Measurements from ENCODE around the gene DAB2IP.

DAB2IP gene

GRCh38 chr9:121744687-121745395 is 93.4 kb downstream of the DAB2IP start:
- DNase-seq (ENCODE audit: low read depth): peak; percentile 17

DNA sequence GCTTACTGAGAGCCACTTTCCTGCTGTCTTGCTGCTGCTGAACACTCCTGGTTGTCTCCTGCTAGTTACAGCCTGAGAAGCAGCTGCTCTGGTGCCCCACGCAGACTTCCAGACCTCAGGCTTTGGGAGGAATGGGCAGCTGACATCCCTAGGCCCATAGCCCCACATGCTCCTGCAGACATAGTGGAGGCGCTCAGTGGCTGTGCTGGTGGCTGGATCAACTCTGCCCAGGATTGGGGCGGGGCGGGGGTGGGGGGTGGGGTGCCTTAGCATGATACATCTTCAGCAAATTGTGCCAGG is 93.9 kb downstream of the DAB2IP start:
- DNase-seq (ENCODE audit: low read depth): no peak

DNA sequence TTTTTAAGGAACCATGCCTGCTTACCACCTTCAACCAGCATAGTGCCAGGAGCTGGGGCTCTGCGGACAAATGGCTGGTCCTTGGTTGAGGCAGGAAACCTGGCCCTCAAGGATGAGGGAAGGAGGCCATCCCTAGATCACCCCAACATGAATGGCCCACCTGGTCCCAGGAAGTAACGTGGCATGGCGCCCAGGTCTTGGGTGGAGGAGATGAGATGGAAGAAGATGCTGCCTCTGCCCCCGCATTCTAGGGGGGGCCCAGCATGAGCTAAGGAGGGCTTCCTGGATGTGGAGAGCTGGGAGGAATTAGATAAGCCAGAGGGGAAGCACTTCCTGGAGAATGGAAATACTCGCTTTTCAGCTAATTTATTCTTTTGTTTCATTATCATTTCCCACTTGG is 95.0 kb downstream of the DAB2IP start:
- DNase-seq (ENCODE audit: low read depth): no peak

GRCh38 chr9:121746866-121747265 is 95.4 kb downstream of the DAB2IP start:
- DNase-seq (ENCODE audit: low read depth): no peak

GRCh38 chr9:121748074-121748473 is 96.6 kb downstream of the DAB2IP start:
- DNase-seq (ENCODE audit: low read depth): no peak

DNA sequence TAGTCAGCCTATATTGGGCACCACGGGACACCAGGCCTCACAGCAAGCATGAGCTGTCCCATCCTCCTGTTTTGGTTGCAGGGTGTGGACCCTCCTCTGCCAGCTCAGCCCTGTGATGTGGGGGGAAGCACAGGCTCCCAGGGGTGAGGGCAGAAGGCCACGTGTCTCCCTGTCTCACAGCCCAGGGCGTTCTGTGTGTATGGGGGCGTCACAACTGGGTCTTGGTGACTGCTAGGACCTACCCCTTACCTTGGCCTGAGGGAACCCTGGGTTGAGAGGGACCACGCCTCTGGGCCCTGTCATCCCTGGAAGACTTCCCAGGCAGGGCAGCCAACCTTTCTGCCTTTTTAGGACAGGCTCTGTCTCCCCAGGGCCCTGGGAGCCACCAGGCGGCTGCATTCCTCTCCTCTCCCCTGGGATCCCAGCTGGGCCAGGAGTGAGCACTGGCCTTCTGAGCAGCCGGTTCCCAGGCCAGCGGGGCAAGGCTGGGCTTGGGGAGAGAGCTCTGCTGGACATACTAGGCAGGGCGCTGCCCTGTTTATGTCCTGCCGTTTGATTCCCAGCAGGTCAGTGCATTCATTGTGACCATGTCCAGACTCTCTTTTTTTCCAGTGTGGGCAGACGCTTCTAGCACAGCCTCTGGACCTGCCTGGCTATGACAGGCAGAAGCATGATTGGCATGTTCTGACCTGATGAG is 97.4 kb downstream of the DAB2IP start:
- DNase-seq (ENCODE audit: low read depth): no peak

GRCh38 chr9:121749614-121750013 is 98.2 kb downstream of the DAB2IP start:
- DNase-seq (ENCODE audit: low read depth): no peak

DNA sequence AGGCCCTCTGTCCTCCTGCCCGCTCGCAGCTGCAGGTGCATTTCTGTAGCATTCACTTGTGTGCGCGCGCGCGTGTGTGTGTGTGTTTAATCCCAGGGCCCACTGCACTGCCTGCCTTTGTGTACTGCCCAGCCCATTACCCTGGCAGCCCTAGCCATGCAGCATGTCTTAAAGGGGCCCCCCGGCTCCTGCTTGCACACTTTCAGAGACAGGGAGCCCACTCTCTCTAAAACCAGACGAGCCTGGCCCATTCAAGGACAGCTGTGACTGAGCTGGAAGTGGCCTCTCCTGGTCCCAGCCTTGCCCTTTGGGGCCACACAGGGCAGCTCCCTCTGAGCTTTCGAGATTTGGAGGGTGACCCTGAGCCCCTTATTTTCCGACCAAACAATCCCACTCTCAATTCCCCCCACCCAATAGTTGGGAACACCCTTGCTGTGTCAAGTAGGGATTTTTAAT is 98.9 kb downstream of the DAB2IP start:
- DNase-seq (ENCODE audit: low read depth): no peak

GRCh38 chr9:121750715-121751623 is 99.5 kb downstream of the DAB2IP start:
- DNase-seq (ENCODE audit: low read depth): no peak

- no peak for DNase-seq (ENCODE audit: low read depth)
Measured at GRCh38 chr9:121751686-121752445, 100.4 kb downstream of the DAB2IP start.

- no peak for DNase-seq (ENCODE audit: low read depth)
Measured at GRCh38 chr9:121752929-121753328, 101.5 kb downstream of the DAB2IP start.

GRCh38 chr9:121753802-121754654 is 102.6 kb downstream of the DAB2IP start:
- DNase-seq (ENCODE audit: low read depth): no peak

DNA sequence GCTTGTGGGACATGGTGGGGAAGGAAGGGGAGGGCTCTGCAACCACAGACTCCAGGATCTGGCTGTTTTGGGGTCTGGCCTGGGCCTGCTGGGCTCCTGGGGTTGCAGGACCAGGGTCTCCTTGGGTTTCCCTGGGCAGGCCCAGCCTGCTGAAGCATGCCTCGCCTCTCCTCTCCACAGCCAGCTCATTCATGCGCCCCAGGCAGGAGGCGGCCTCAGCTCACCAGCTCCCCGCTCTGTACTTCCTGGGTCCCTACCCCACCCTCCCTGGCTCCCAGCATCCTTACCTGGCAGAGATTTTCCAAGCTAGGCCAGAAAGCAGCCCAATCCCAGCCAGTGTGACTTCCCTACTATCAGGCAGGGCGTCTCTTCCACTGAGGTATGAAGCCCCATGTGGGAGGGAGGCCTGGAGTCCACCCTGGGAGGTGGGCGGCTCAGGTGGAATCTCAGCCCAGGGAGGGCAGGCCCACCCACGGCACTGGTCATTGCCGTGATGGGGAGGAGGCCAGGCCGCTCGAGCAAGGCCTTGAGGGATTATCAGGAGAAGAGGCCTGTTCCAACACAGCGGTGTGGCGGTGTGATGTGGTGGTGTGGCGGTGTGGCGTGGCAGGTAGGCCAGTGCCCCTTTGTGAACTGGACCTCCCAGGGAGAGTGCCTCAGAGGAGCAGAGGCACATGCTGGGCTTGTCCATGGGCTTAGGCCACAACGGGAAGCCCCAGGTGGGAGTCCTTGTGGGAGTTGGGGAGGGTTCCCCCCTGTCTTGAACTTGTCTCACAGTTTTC is 103.4 kb downstream of the DAB2IP start:
- DNase-seq (ENCODE audit: low read depth): no peak

- no peak for DNase-seq (ENCODE audit: low read depth)
Measured at GRCh38 chr9:121755581-121755980, 104.1 kb downstream of the DAB2IP start.

- DNase-seq (ENCODE audit: low read depth): no peak
Measured at GRCh38 chr9:121756474-121757280, 105.2 kb downstream of the DAB2IP start.

GRCh38 chr9:121757281-121757585 is 105.8 kb downstream of the DAB2IP start:
- no peak for DNase-seq (ENCODE audit: low read depth)

- DNase-seq (ENCODE audit: low read depth): no peak
Measured at GRCh38 chr9:121758693-121759092, 107.3 kb downstream of the DAB2IP start.

DNA sequence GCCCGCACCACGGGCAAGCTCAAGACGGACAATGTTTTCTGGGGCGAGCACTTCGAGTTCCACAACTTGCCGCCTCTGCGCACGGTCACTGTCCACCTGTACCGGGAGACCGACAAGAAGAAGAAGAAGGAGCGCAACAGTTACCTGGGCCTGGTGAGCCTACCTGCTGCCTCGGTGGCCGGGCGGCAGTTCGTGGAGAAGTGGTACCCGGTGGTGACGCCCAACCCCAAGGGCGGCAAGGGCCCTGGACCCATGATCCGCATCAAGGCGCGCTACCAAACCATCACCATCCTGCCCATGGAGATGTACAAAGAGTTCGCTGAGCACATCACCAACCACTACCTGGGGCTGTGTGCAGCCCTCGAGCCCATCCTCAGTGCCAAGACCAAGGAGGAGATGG is 108.6 kb downstream of the DAB2IP start:
- no peak for DNase-seq (ENCODE audit: low read depth)

GRCh38 chr9:121760571-121760970 is 109.1 kb downstream of the DAB2IP start:
- no peak for DNase-seq (ENCODE audit: low read depth)

- DNase-seq (ENCODE audit: low read depth): no peak
Measured at GRCh38 chr9:121763131-121763530, 111.7 kb downstream of the DAB2IP start.
